Uterus (tissue), 2 donors: Measurements from ENCODE around the gene CHMP4B.

ENCODE experiments used
- CTCF ChIP-seq, 4 experiments: fragments of 200-600 bp in 2 of 4; fragments of 450-650 bp in 2 of 4; sonication (generic) in 2 of 4; IDR thresholded peaks; one replicate each; pipeline ENCODE4 v1.5.1; 2016 to 2019; ENCODE audit warnings: antibody characterized with exemption in 4 of 4, mild to moderate bottlenecking in 2 of 4, moderate library complexity in 1 of 4
- POLR2A ChIP-seq, 2 donors: fragments of 450-650 bp; IDR thresholded peaks; one replicate each; pipeline ENCODE4 v1.6.1; 2016; ENCODE audit warnings: antibody characterized with exemption in 2 of 2, mild to moderate bottlenecking in 1 of 2, moderate library complexity in 1 of 2

GRCh38 chr20:33848391-33848790, 37.2 kb downstream of the CHMP4B start:
- TF ChIP-seq CTCF (IDR thresholded peaks at IDR 0.05), result no peak
- TF ChIP-seq POLR2A (IDR thresholded peaks at IDR 0.05), result no peak
